Measurements from ENCODE around the gene DLGAP4.

Gene DLGAP4

DNA sequence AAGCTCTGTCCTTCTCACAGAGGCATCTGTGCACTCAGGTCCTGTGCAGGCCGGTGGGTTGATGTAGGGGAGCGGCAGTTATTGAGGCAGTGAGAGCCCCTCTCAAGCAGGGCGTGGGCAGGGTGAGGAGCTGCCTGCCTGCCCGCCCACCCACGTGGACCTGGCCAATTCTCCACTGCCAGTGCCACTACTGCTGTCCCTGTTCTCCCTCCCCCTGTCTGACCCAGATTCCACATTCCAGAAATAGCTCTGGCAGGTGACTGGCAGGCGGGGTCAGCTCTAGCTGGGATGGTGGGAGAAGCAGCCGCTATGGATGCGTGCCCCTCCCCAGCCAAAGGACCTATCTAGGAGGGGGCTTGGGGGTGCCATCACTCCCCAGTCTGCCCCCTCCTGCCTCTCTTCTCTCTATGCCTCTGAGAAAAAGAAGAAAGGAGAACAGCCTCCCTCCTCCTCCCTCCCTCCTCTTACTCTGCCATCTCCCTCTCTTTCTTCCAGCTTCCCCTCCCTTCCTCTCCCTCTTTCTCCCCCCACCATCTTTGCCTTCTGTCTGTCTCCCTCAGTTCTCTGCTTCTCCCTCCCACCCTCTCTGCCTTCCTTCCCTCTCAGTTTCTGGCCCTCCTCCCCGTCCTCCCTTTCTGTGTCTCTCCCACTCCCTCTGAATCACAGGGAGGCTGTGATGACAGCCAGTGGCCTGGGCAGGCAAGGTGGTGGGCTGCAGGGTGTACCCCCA is 148.7 kb downstream of the DLGAP4 start:
- TF ChIP-seq, protein P1, sequence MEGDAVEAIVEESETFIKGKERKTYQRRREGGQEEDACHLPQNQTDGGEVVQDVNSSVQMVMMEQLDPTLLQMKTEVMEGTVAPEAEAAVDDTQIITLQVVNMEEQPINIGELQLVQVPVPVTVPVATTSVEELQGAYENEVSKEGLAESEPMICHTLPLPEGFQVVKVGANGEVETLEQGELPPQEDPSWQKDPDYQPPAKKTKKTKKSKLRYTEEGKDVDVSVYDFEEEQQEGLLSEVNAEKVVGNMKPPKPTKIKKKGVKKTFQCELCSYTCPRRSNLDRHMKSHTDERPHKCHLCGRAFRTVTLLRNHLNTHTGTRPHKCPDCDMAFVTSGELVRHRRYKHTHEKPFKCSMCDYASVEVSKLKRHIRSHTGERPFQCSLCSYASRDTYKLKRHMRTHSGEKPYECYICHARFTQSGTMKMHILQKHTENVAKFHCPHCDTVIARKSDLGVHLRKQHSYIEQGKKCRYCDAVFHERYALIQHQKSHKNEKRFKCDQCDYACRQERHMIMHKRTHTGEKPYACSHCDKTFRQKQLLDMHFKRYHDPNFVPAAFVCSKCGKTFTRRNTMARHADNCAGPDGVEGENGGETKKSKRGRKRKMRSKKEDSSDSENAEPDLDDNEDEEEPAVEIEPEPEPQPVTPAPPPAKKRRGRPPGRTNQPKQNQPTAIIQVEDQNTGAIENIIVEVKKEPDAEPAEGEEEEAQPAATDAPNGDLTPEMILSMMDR (IDR thresholded peaks at IDR 0.05; ENCODE audit: extremely low read depth, missing control alignments): no peak

DNA sequence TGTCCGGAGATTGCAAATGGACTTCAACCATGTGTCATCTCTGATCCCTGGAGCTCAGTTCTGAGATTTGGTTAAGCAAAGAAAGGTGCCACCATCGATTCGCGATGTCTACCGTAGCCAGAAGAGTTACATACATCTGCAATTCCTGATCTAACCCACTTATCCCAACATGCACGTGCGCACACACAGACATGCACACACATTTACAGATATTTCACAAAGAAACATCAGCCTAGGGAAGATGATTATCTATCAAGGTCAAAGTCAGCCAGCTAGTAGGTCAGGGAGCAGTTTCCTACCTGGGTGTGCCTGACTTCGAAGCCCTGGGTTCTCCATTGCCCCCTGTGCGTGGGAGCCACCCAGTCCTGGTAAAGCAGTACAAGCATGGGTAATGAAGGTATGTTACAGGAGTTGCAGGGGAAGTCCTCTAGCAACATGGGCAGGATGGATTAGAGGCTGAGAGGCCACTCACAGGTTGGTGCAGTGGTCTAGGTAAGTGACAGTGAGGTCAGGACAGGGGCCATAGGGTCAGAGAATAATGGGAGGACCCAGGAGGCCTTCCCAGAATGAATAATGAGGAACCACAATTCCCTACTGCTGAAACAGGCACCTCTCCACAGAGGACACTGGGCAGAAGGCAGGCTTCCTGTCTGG is 150.0 kb downstream of the DLGAP4 start:
- TF ChIP-seq, protein P1 (IDR thresholded peaks at IDR 0.05; ENCODE audit: extremely low read depth, missing control alignments): no peak
- no peak for DNase-seq (ENCODE audit: low spot score)

More for the DNA sequence above, 148.7 kb downstream of the DLGAP4 start:
- DNase-seq (ENCODE audit: low spot score): no peak

DNA sequence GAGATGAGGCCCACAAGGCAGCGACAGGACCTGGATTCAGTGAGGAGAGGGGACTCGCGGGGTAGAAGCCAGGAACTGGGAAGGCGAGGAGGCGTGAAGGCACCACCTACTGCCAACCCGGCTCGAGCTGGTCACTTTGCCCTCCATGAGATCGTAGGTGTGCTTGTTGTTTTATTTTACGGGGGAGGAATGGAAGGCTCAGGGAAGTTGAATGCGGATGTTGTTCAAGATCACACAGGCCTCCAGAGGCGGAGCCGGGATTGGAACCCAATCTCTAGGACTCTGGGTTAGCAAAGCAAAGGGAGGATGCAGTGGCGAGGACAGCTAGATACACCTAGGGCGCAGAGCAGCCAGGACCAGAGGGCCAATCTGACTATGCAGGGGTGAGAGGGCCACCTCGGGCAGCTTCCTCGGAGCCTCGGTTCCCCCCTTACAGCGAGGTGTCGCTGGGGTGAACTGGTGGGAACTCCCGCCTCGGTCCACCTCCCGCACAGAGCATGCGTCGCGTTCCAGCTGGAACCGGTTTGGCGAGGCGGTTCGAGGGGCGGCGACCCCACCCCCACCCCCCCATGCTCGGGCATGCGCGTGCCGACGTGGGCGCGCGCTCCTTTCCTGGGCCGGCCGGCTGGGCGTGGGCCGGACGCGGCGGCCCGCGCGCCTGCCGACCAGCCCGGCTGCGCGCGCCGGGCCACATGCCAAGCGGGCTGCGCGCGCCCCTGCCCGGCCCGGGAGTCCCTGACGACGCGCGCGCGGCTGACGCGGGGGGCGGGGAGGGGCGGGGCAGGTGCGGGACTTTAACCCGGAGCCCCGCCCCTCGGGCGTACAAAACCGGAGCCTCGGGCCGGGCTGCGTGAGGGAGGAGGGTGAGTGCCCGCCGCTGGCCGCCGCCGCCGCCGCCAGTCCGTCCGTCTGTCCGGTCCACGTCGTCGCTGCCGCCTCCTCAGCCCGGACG is 154.8 kb downstream of the DLGAP4 start:
- DNase-seq (ENCODE audit: low spot score): peak; percentile 97
- TF ChIP-seq, protein P1 (IDR thresholded peaks at IDR 0.05; ENCODE audit: extremely low read depth, missing control alignments): no peak

DNA sequence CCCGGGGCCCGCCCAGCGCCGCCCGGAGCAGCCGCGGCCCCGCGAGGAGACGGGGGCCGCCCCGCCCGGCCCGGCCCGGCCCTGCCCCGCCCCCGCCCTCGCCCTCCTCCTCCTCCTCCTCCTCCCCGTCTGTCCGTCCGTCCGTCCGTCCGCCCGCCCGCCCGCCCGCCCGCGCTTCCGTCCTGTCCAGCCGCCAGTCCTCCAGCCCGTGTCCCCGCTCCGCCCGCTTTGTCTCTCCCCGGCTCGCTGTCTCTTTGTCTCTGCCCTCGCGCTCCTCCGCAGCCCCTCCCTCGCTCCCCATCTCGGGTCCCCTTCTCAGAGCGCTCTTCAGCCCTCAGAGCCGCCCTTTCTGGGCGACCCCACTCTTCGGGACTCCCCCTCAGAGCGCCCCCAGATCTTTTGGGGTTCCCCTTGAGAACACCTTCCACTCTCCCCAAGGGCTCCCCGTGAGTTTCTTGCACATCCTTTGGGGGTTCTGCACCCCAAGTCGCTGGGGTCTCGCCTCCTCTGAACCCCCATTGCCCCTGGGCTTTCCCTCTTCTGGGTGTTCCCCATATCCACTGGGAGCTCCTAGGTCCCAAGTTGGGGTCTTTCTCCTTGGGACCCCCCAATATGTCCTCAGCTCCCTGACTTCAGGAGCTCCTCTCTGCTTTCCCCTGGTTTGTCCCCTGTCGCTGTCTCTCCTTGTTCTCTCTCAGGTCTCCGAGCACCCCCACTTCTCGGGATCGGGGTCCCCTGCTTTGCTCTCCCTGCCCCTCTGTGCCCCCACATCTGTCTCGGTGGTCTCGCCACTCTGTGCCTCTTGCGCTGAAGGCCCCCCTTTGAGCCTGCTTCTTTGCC is 155.7 kb downstream of the DLGAP4 start:
- DNase-seq (ENCODE audit: low spot score): no peak
- TF ChIP-seq, protein P1 (IDR thresholded peaks at IDR 0.05; ENCODE audit: extremely low read depth, missing control alignments): no peak

DNA sequence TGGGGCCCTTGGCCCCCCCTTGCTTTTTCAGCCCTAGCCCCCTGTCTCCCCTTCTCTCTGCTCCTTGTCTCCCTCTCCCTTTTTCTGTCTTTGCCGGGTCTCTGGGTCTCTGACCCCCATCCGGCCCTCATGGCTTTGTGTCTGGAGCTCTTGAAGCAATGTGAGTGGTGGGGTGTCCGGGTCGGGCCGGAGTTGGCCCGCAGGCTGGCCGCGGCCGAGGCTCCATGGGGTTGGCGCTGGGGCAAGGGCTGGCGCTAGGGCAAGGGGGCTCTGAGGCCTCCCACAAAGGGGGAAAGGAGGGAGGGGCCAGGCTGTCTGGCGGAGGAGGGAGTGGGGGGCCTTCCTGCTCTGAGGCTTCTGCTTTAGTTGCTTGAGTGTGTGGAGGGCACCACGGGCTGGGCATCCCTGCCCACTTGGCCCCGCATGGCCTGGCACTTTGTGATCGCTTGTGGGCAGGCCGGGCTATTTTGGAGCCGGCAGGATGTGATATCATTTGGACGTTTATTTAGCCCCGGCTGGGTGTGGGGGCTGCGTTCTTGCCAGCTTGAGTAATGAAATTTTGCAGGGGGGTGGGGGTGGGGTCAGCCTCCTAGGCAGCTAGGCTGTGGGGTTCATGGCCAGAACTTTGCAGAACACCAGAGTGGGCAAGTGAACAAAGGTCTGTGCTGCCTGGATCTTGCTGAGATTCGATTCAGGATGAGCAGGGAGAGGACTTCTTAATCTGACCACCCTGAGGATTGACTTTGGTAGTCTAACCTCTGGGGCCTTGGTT is 156.5 kb downstream of the DLGAP4 start:
- DNase-seq (ENCODE audit: low spot score): no peak
- TF ChIP-seq, protein P1 (IDR thresholded peaks at IDR 0.05; ENCODE audit: extremely low read depth, missing control alignments): no peak
